ENCODE data around the gene GET3. TPM values are rescaled to one million over a fixed set of nuclear protein-coding genes. Genes with fewer than 3 reads are reported as not detected.
A peak's percentile ranks its signal among the peaks of the same experiment; 100 is the strongest.

Gene GET3
- total RNA-seq, 1 experiment from 2014 or later = 53.8 TPM

DNA sequence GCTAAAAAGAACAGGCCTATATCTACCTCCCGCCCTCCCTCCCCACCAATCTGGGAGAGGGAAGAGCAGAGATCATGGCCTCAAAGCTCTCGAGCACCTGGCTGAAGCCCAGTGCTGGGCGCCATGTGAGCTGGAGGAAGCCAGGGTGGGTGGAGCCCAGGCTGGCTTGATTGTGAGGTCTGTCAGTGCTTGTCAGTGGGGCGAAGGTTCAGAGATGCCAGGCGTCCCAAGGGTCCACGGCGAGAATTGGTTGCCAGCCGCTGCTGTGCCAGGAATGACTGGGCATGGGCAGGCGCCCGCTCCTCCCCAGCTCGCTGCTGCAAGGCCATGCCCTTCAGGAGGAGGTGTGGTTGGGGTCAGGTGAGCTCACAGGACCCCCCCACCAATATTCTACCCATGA lies 25.8 kb downstream of the GET3 start:
- Mint-ChIP-seq H3K4me1 (ENCODE audit: low read depth, unreplicated experiment) (no peaks in the 10 kb centered on the region), H3K9me3 (ENCODE audit: low read depth, unreplicated experiment) (no peaks in the 10 kb centered on the region), H3K27me3 (ENCODE audit: unreplicated experiment) (no peaks in the 10 kb centered on the region), H3K36me3 (ENCODE audit: insufficient read depth, unreplicated experiment) (peaks cover 25% of the 10 kb centered on the region), H3K27ac (ENCODE audit: unreplicated experiment) (no peak overlapping the region), H3K4me3 (ENCODE audit: low read depth, unreplicated experiment) (no peak overlapping the region)
- DNase-seq = no peak
- BruUV-seq (replicated peaks) = no TSS peak
- intact Hi-C loops (cut with micrococcal nuclease; ENCODE audit: unreplicated experiment) = loop anchor here (5.0 kb wide), 1 partner anchor 84 kb away; no protein-coding TSS in a partner anchor
- CTCF ChIA-PET = no interaction called here
- no peak for TF ChIP-seq CTCF (IDR thresholded peaks at IDR 0.05; ENCODE audit: unreplicated experiment)

GRCh38 chr19:12764698-12765097 lies 27.4 kb downstream of the GET3 start:
- no peaks in the 10 kb centered on the region for H3K9me3 Mint-ChIP-seq (ENCODE audit: low read depth, unreplicated experiment)
- no peak overlapping the region for H3K4me3 Mint-ChIP-seq (ENCODE audit: low read depth, unreplicated experiment)
- intact Hi-C loops (cut with micrococcal nuclease; ENCODE audit: unreplicated experiment) = loop anchor here (5.0 kb wide), 1 partner anchor 83 kb away; no protein-coding TSS in a partner anchor
- CTCF ChIA-PET = no interaction called here
- no peak for DNase-seq
- no peaks in the 10 kb centered on the region for H3K4me1 Mint-ChIP-seq (ENCODE audit: low read depth, unreplicated experiment)
- H3K27me3 Mint-ChIP-seq (ENCODE audit: unreplicated experiment) = no peaks in the 10 kb centered on the region
- no TSS peak for BruUV-seq (replicated peaks)
- H3K27ac Mint-ChIP-seq (ENCODE audit: unreplicated experiment) = no peak overlapping the region
- no peak for TF ChIP-seq CTCF (IDR thresholded peaks at IDR 0.05; ENCODE audit: unreplicated experiment)
- peaks cover 29% of the 10 kb centered on the region for H3K36me3 Mint-ChIP-seq (ENCODE audit: insufficient read depth, unreplicated experiment)

DNA sequence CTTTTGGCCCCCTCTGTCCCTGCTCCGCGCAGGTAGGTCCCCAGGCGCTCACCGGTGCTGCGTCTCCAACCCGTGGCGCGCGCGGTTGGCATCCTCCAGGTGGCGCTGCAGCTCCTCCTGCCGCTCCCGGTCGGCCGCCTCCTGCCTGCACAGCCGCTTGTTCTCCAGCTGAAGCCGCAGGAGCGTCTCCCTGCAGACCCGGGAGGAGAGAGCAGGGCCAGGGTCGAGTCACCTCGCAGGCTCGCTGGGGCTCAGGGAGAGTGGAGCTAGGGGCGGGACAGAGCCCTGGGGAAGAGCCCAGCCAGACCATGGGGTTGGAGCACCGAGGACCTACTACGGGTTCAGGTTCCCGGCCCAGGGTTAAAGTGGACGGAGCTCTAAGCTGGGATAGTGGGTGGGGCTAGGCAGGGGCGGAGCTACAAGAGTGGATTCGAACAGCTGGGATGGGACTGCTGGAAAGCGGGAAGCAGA lies 28.8 kb downstream of the GET3 start:
- CTCF ChIA-PET = no interaction called here
- no peak overlapping the region for H3K4me3 Mint-ChIP-seq (ENCODE audit: low read depth, unreplicated experiment)
- no peak overlapping the region for H3K27ac Mint-ChIP-seq (ENCODE audit: unreplicated experiment)
- peak; percentile 42 for TF ChIP-seq CTCF (IDR thresholded peaks at IDR 0.05; ENCODE audit: unreplicated experiment)
- peaks cover 37% of the 10 kb centered on the region for H3K36me3 Mint-ChIP-seq (ENCODE audit: insufficient read depth, unreplicated experiment)
- no peaks in the 10 kb centered on the region for H3K27me3 Mint-ChIP-seq (ENCODE audit: unreplicated experiment)
- no peaks in the 10 kb centered on the region for H3K9me3 Mint-ChIP-seq (ENCODE audit: low read depth, unreplicated experiment)
- BruUV-seq (replicated peaks) = no TSS peak
- no peak for DNase-seq
- intact Hi-C loops (cut with micrococcal nuclease; ENCODE audit: unreplicated experiment) = no loop called here
- no peaks in the 10 kb centered on the region for H3K4me1 Mint-ChIP-seq (ENCODE audit: low read depth, unreplicated experiment)

- H3K27ac Mint-ChIP-seq (ENCODE audit: unreplicated experiment) = no peak overlapping the region
Measured at GRCh38 chr19:12767150-12767549, 29.9 kb downstream of the GET3 start.

More at GRCh38 chr19:12767150-12767549, 29.9 kb downstream of the GET3 start:
- peaks cover 47% of the 10 kb centered on the region for H3K36me3 Mint-ChIP-seq (ENCODE audit: insufficient read depth, unreplicated experiment)
- no peaks in the 10 kb centered on the region for H3K9me3 Mint-ChIP-seq (ENCODE audit: low read depth, unreplicated experiment)
- no TSS peak for BruUV-seq (replicated peaks)
- H3K4me3 Mint-ChIP-seq (ENCODE audit: low read depth, unreplicated experiment) = no peak overlapping the region
- no peak for DNase-seq
- intact Hi-C loops (cut with micrococcal nuclease; ENCODE audit: unreplicated experiment) = no loop called here
- TF ChIP-seq CTCF (IDR thresholded peaks at IDR 0.05; ENCODE audit: unreplicated experiment) = no peak
- no peaks in the 10 kb centered on the region for H3K4me1 Mint-ChIP-seq (ENCODE audit: low read depth, unreplicated experiment)
- CTCF ChIA-PET = interaction anchor here (0.6 kb wide), 1 partner anchor 216 kb away, joined by 3 read pairs; no protein-coding TSS in a partner anchor
- no peaks in the 10 kb centered on the region for H3K27me3 Mint-ChIP-seq (ENCODE audit: unreplicated experiment)
